GM19043 (cell line): Measurements from ENCODE around the gene P4HB.

Experiments used
- ATAC-seq: cut with Tn5 transposase; IDR thresholded peaks from one replicate; pipeline ENCODE4 v1.9.1; 2021; ENCODE audit warnings: low read depth; ENCODE audit not compliant: unreplicated experiment

The P4HB gene

DNA sequence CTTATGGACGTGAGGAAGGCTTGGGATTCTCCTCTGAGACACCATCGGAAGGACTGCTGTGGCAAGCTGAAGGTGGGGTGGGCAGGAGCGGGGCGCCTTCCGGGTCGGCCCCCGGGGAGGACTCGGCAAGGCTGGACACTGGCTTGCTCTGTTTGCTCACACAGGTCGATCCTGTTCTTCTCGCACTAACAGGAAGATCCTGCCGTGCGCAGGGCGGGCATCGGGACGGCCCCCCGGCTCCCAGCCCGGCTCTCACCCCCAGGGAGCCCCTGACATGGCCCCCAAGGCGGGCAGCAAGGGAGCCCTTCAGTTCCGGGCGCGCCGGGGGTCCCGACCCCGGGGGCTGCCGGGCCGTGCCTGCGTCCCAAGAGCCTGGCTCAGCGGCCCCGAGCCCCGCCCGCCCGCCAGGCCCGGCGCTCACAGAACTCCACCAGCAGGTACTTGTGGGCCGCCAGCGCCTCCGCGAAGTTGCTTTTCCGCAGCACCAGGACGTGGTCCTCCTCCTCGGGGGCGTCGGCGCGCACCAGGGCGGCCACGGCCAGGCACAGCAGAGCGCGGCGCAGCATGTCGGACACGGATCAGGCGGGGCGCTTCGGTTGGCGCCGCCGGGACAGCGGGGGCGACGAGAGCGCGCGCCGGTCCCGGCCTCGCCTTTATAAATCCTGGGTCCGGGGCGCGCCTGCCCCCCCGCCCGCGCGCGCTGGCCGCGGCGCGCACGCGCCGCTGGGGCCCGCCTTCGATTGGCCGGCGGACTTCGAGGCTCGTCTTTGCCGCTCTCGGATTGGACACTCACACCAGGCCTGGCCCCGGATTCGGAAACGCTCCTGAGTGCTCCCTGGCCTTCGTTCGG is at the start of gene P4HB:
P4HB (minus strand) TSS at position 630 of the 850 bp plus-strand sequence; CDS start at position 566, 64 bp downstream.
- no peak for ATAC-seq

DNA sequence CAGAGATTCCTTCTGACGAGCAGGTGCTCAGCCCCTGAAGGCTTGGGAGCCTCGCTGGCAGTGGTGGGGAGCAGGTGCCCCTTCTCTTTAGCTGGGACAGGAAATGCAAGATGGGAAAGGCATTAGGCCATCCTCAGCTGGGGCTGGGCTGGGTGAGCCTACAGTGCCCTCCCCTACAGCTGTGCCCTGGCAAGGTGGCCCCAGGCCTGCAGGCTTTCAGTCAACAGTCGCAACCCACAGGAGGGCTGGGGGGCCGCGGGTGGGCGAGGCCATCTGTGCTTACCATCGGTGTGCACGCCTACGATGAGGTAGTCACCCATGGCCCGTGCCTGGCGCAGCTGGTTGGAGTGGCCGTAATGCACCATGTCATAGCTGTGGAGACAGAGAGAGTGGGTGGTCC is 48.9 kb upstream of the P4HB start:
- ATAC-seq, result no peak

DNA sequence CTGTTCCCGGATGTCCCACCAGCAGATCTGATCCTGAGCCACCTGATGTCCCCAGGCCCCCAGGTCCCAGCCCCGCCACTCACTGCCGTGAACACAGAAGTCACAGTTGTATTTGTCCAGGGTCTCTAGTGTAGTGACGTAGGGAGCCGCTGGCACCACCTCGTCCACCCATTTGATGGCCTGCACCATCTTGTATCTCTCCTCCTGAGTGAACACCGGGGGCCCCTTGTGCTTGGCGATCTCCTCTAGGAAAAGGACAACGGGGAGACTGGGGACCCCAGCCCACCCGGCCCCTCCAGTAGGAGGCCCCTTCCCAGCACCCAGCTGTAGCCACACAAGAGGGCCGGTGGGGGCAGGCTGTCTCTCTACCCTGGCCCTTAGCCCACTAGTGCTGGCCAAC is 48.5 kb upstream of the P4HB start:
- ATAC-seq, result no peak

DNA sequence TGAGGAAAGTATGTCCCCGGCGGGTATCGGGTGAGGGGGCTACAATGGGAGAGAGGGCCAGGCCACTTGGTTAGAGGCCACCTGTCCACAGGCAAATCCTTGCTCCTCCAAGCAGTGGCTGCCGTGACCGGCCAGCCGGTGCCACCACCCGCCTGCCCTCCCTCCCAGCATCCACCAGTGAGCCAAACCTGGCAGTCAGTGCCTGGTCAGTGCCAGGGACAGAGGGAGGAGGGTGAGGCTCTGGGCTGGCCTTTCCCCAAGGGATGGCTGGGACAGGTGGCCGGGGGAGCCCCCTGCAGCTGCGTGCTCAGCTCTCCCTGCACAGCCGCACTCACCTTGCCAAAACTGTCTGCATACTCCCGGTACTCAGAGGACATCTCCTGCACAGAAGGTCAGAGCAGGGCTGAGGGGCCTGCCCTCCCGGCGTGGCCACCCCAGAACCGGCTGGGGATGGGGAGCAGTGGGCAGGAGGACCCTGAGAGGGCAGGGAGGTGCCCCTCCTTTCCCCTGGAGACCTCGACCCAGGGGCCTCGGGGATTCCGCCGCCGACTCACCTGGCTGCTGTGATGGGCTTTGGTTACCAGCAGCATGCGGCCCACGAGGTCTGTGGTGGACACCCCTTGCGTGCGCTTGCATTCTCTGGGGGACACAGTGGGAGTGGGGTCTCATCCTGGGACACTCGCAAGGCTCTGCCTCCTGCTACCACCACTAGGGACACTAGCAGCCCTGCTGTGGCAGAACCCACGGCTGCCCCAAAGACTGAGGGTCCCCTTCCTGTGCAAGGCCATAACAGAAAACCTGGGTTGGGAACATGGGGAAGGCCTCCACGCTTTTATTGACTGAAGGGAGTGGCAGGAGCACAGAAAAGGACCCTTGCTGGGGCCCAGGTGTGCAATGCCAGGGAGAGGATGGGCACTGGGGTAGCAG is 47.1 kb upstream of the P4HB start:
- ATAC-seq, result no peak

DNA sequence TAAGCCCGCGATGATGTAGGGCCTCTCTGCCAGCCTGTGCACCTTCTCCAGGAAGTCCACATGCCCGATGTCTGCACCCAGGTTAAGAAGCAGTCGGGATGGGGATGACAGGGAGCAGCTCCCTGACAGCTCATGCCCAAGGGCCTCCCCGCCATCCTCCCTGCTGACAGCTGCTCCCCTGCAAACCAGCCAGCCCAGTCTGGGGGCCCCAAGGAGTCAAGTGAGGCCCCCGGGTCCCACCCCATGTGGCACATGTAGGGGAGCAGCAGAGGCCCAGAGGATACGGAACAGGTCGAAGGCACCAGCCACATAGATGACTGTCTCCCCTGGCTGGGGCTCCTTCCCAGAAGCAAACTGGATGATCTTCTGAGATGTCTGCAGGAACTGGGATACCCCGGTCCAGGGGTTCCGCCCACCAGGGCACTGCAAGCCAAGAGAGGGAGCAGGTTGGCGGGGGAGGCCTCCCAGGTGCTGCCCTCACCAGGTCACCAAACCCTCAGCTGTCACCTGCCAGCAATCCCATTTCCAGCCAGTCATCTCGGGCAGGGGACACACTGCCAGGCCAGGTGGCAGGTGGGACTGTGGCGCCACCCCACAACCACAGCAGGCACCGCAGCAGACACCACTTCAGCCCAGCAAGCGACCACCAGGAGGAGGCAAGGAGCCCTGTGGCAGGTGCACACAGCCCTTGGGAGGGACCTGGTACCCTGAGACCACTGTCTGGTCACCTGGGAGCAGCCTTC is 46.3 kb upstream of the P4HB start:
- no peak for ATAC-seq

DNA sequence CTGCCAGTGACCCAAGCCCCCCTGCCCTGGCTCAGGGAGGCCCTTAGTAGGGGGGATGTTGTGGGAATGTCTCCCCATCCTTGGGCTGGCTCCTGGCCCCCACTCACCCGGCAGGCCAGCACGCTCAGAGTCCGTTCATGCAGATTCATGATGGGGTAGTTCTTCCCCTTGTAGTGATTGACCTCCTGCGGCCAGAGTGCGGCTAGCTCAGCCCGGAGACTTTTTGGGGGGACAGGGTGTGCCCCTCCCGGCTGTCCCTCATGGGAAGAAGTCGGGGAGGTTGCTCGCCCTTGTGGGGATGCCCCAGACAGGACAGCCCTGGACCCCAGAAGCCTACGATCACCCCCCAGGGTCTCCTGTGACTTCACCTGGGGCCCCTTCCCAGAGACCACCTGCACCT is 45.7 kb upstream of the P4HB start:
- no peak for ATAC-seq

DNA sequence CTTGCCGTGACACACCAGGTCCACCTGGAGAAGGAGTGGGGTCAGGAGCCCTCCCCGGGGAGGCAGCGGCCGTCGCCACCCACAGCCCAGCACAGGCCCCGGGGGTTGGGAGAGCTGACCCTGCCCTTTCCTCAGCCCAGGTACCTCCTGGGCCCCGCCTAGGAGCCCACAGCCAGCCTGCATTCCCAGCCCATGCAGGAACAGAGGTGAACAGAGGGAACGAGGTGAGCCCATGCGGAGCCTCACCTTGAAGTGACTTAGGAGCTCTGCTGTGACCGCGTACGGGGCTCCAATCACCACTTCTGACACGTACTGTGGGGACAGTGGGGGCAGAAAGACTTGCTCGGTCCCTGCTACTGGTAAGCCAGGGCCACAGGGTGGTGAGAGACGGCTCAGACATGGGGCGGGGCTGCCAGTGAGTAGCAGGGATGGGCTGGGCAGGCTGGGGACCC is 45.1 kb upstream of the P4HB start:
- ATAC-seq, result no peak

DNA sequence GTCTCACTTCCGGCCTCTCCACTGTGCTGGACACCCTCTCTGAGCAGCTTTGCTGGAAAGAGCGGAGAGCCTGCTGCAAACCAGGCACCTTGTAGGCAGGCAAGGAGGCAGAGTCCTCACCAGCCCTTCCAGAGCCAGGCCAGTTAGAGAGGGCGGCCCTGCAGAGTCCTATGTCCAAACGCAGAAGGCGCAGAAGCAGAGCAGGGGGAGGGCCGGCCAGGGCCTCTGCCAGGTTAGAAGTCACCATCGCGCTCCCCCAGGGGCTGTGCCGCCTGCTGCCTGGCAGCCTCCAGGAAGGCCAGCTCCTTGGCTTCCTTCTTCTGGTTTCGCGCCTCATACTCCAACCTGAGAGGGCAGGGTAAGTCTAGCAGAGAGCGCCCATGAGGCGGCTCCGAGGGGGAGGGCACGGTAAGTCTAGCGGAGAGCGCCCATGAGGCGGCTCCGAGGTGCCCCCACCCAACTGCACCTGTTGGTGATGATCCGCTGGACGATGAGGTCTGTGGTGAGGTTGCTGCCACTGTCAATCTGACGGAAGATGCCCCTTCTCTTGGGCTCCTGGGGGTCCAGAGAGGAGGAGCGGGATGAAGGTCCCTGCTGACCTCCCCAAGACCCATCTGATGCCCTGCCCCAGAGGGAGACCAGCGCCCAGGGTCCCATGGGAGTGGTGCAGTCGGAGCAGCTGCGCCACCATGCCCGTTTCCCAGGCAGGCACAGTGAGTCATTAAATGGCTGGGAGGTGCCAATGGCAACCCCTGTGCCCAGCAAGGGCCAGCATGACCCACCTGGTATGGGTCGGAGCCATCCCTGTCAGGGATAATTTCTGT is 44.5 kb upstream of the P4HB start:
- ATAC-seq, result no peak

DNA sequence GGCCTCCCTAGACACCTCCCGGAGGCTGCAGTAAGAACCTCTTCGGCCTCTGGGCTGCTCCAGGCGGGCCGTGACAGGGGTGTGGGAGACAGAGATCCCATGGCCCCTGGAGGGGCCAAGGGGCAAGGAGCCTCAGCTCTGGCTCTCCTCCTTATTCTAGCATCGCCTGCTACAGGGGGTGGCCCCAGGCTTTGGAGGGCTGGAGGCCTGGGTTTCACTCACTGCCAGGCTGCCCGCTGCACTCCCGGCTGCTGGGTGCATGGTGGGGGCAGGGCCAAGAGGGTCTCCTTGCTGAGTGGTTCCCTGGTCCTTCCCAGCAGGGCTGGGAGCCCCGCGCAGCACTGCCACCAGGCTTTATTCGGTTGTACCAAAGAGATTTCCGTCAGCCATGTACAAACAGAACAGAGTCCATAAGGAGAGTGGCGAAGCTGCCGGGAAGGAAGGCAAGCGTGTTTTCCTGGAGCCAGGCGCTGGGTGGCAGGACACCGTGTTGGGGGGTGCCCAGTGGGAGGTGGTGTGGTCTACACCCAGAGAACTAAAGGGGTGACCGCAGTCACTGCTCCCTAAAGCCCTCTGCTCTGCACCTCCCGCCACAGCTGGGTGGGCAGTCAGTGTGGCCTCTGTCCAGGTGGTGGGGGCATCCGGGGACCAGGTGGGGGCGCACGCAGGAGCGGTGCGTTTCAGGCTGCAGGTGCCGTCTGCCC is 43.7 kb upstream of the P4HB start:
- ATAC-seq, result no peak

DNA sequence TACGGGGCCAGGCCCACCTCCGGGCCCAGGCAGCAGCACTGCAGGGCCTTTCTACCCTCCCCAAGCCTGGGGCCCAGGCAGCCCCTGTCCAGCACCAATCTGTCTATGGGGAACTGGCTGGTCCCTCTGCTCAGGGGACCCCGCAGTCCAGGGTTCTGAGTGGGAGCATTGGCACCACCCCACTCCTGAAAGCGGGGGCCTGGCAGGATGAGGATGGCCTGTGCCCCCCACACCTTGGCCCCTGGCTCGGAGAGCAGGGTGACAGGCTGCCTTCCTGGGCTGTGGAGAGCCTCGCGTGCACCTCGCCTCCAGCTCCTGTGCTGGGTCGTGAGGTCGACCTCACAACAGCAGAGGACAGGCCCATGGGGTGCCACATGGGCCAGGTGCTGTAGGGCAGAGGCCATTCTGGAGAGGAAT is 43.1 kb upstream of the P4HB start:
- no peak for ATAC-seq

DNA sequence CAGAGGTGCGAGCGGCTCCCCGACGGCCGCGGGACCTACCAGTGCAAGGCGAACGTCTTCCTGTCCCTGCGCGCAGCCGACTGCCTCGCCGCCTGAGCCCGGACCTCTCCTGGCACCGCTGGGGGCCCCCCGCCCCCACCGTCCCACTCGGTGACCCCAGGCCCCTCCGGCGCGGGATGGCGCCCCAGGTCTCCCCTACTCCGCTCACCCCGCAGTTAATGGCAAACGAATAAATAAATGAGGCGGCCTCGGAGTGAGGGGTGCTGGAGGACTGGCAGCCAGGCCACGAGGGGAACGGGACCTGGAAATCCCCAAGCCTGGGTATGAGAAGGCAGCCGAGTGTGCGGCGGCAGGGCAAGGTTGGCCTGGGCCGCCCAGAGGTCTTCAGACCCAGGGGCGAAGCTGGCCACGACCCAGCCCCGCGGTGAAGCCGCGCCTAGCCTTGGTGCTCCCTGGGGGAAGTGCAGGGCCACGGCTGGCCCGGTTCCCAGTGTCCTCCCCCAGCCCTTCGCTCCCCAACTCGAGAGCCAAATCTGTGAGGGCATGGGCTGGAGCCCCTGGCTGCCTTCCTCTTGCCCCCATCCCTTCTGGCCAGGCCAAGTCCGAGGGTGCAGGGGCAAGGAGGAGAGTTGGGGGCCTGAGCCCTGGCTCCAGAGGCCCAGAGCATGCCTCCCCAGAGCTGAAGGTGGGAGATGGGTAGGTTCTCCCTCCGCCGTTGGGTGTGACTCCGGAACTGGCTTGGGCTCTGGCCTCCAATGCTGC is 42.5 kb upstream of the P4HB start:
- no peak for ATAC-seq

DNA sequence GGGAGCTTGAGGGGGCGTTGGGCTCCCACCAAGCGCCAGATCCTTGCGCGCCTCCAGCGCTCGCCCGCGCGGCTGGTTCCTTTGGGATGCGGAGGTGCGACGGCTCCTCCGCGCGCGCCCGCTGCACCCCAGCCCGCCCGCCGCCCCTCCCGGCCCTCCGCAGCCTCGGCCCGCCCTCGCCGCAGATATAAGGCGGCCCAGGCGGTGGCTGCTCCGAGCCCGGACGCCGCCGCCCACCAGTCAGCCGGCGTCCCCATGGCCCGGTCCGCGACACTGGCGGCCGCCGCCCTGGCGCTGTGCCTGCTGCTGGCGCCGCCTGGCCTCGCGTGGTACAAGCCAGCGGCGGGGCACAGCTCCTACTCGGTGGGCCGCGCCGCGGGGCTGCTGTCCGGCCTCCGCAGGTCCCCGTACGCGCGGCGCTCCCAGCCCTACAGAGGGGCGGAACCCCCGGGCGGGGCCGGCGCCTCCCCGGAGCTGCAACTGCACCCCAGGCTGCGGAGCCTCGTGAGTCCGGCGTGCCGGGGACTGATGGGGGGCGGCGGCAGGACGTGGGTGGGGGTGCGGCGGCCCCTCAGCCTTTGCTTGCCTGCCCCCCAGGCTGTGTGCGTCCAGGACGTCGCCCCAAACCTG is 41.8 kb upstream of the P4HB start, which contains the start of gene NPB:
NPB (plus strand) TSS at position 216 of the 630 bp plus-strand sequence; CDS start at position 256, 40 bp downstream.
- no peak for ATAC-seq

DNA sequence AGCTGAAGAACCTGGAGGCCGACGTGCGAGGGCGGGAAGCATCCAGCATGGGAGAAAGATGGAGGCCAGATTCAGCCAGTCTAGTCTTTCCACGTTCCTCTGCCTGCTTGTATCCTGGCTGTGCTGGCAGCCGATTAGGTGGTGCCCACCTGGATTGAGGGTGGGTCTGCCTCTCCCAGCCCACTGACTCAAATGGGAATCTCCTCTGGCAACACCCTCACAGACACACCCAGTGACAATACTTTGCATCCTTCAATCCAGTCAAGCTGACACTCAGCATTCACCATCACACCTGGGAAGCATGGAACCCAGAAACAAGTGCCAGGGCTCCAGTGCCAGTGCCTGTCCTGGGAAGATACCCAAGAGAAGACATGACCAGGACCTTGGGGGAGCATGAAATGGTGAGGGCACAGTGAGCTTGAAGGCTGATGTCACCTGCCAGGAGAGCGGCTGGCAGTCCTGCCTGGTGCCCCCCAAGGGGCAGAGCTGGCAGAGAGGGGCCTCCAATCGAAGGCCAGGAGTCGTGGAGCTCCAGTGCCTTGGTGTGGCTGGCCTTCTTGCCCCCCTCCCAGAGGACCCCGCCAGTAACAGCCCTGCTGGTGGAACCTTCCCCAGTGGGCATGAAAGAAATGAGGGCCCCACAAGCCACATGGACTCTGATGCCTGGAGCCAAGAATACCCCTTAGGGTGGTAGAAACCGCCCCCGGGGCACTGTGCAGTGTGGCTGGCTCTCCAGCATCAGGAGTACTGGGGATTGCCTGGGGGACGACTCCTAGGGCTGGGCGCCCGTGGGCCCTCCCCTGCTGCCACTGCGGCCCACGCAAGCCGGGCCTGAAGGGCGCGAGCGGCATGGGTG is 41.1 kb upstream of the P4HB start:
- ATAC-seq, result no peak

DNA sequence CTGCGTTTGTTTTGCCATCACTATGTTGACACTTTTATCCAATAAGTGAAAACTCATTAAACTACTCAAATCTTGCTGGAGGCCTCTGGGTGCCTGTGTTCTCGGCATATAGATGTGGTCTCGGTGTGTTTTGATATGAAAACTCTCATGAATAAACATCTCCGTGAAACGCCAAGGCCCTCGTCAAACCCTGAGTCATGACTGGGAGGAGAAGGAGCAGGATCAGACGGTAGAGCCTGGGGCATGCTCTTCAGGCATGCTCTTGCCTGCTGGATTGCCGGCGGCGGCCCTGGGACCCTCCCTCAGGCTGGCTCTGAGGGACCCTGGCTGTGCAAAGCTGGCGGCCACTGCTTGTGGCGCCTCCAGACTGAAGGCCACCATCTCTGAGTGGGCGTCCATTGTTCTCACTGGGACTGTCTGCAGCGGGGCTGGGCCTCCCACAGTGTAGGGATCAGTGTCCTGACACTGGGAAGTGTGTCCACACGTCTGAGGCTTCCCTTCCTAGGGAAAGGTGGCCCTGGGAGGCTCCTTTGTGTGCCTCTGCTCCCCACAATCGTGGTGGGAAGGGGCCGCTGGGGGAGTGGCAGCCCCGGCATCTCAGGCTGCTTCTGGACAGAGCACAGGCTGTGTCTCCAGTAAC is 40.0 kb upstream of the P4HB start:
- ATAC-seq, result no peak

DNA sequence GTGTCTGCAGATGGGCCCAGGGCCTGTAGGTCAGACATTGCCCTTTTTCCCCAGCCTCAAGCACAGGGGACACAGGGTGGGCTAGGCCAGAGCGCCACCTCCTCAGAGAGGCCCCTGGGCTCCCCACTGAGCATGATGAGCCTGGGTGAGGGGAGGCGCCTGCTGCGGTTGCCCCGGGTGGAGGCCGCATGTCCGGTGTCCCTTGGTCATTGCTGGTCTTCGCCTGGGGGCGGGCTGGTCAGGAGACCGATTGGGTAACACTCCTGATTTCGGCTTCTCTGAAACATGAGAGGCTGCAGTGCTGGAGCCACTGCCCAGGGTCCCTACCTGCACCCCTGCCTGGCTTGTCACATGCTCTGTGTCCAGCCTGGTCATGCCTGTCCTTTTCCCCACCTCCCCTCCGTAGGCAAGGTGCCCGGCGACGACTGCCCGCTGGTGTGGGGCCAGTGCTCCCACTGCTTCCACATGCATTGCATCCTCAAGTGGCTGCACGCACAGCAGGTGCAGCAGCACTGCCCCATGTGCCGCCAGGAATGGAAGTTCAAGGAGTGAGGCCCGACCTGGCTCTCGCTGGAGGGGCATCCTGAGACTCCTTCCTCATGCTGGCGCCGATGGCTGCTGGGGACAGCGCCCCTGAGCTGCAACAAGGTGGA is 39.3 kb upstream of the P4HB start:
- no peak for ATAC-seq

DNA sequence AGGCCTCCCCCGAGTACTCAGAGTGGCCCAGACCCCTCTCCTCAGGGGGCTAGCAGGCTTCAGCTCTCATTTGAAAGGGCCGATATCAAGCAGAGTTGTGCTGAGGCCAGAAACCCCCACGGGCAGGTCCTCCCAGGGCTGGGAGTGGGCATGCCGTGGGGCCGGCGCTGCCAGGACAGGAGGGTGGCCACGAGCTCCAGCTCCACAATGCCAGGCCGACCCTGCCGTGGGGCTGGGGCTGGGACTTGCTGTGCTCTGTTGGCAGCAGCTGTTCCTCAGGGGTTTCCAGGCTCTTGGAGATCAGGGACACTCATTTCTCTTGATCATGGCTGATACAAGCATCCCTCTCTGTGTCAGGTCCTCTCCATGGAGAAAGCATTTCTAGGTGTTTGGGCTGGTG is 38.5 kb upstream of the P4HB start:
- no peak for ATAC-seq
